NB4 (cell line): ENCODE measurements around the gene WNT7B.

Experiments used
- CTCF ChIP-seq: IDR thresholded peaks from one replicate; pipeline ENCODE4 v1.5.1; 2012; ENCODE audit warnings: low read depth, low read length
- MAX ChIP-seq: IDR thresholded peaks from 2 replicates; pipeline ENCODE4 v1.6.1; 2011; ENCODE audit warnings: low read depth, low read length
- MYC ChIP-seq: IDR thresholded peaks from 2 replicates; pipeline ENCODE4 v1.6.1; 2011; ENCODE audit warnings: low read depth, low read length
- POLR2A ChIP-seq: IDR thresholded peaks from 2 replicates; pipeline ENCODE4 v1.6.1; 2011; ENCODE audit warnings: mild to moderate bottlenecking; ENCODE audit not compliant: insufficient read length; ENCODE audit errors: extremely low read depth

- no peak for TF ChIP-seq POLR2A
- no peak for TF ChIP-seq CTCF
- TF ChIP-seq MYC = no peak
- TF ChIP-seq MAX = no peak
These were observed 7.5 kb upstream of the WNT7B start for GRCh38 chr22:45984316-45984916.
